Stimulated activated effector memory CD8-positive, alpha-beta T cell treated with anti-CD3 and anti-CD28 coated beads, Interleukin-12 subunit alpha, Interleukin-12 subunit beta, amount 100 ng/mL, for 72 hours (primary cell): ENCODE data around the gene KLRC1.
"Not testable (repeated sequence)": the region's sequence is repeated elsewhere in the genome, so short reads cannot be mapped to it uniquely, and the experiment has no call there.

ENCODE experiments used
- ATAC-seq: fragments of 150-1000 bp; cut with Tn5 transposase; 2 replicates; pipeline ENCODE4 v1.10.0; 2021
- DNase-seq, 2 donors: peaks; one replicate each; pipeline ENCODE4 v3.0.0; 2021 to 2022; ENCODE audit warnings: low spot score in 2 of 2
- H3K27ac Mint-ChIP-seq: one replicate; pipeline ENCODE4 v1.8.0; 2022; ENCODE audit warnings: mild to moderate bottlenecking, mixed read lengths
- H3K36me3 Mint-ChIP-seq: one replicate; pipeline ENCODE4 v1.8.0; 2022; ENCODE audit warnings: mild to moderate bottlenecking, mixed read lengths
- H3K4me1 Mint-ChIP-seq: one replicate; pipeline ENCODE4 v1.8.0; 2022; ENCODE audit warnings: mixed read lengths
- H3K4me3 Mint-ChIP-seq: one replicate; pipeline ENCODE4 v1.8.0; 2022; ENCODE audit warnings: mild to moderate bottlenecking, mixed read lengths
- H3K9me3 Mint-ChIP-seq: one replicate; pipeline ENCODE4 v1.8.0; 2022; ENCODE audit warnings: mixed read lengths

Gene KLRC1

GRCh38 chr12:10453156-10453555, at the start of gene KLRC1:
Gene KLRC1, minus strand, starts transcription at chr12:10453377. Its CDS starts 2,221 bp downstream, at chr12:10451156.
- peaks cover 15% of the 10 kb centered on the region for H3K9me3 Mint-ChIP-seq
- peak within 1 kb of the TSS; percentile 54 for H3K4me3 Mint-ChIP-seq
- H3K36me3 Mint-ChIP-seq = peaks cover 25% of the 10 kb centered on the region
- H3K4me1 Mint-ChIP-seq = peaks cover 15% of the 10 kb centered on the region
- ATAC-seq (peak; percentile 86), DNase-seq (no peak)
- peak within 1 kb of the TSS; percentile 78 for H3K27ac Mint-ChIP-seq

GRCh38 chr12:10501030-10501429, 47.9 kb upstream of the KLRC1 start:
- Mint-ChIP-seq H3K4me3 (peak overlapping the region; percentile 36), H3K36me3 (peaks cover 15% of the 10 kb centered on the region), H3K4me1 (peaks cover 25% of the 10 kb centered on the region), H3K9me3 (peaks cover 3% of the 10 kb centered on the region), H3K27ac (peak overlapping the region; percentile 71)
- no peak for DNase-seq
- no peak for ATAC-seq

DNA sequence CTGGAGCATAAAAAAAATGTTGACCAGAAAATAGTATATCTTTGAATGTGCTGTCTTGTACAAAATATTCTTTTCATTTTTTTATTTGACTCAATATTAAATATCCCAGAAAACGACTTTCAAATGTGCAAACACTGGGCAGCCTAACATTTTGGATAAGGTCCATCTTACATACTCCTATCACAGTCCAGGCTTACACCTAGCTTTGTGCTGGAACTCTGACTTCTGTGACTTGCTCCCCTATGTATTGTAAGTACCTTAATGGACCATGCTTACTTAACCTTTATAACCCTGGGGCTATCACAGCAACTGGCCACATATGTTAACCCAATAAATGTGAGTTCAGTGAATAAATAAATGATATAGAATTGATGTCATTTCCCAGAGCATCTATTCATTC, 44.9 kb upstream of the KLRC1 start:
- no peak for DNase-seq
- Mint-ChIP-seq H3K36me3 (peaks cover 15% of the 10 kb centered on the region), H3K27ac (peak overlapping the region; percentile 92), H3K4me1 (peaks cover 28% of the 10 kb centered on the region), H3K9me3 (peaks cover 3% of the 10 kb centered on the region), H3K4me3 (peak overlapping the region; percentile 57)
- ATAC-seq = peak; percentile 3

- peaks cover 15% of the 10 kb centered on the region for H3K36me3 Mint-ChIP-seq
- H3K4me3 Mint-ChIP-seq = peak overlapping the region; percentile 57
- DNase-seq = peak; percentile 42 to 85
- no peaks in the 10 kb centered on the region for H3K9me3 Mint-ChIP-seq
- peaks cover 24% of the 10 kb centered on the region for H3K4me1 Mint-ChIP-seq
- peak overlapping the region; percentile 92 for H3K27ac Mint-ChIP-seq
- ATAC-seq = peak; percentile 100
Measured at GRCh38 chr12:10497602-10498001, 44.4 kb upstream of the KLRC1 start.

DNA sequence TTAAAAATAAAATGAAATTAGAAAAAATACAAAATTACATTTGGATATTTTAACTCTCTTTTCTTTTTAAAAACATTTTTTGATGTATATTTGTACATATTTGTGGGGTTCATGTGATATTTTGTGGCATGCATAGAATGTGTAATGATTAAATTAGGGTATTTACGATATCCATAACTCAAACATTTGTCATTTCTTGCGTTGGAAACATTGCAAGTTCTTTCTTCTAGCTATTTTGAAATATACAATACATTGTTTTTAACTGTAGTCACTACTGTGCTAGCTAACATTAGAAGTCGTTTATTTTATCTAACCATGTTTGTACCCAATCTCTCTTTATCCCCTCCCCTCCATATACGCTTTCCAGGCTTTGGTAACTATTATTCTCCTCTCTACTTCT, 38.6 kb upstream of the KLRC1 start:
- H3K4me1 Mint-ChIP-seq = peaks cover 31% of the 10 kb centered on the region
- no peak for DNase-seq
- H3K36me3 Mint-ChIP-seq = no peaks in the 10 kb centered on the region
- peaks cover 3% of the 10 kb centered on the region for H3K9me3 Mint-ChIP-seq
- no peak for ATAC-seq
- H3K4me3 Mint-ChIP-seq = no peak overlapping the region
- H3K27ac Mint-ChIP-seq = no peak overlapping the region

DNA sequence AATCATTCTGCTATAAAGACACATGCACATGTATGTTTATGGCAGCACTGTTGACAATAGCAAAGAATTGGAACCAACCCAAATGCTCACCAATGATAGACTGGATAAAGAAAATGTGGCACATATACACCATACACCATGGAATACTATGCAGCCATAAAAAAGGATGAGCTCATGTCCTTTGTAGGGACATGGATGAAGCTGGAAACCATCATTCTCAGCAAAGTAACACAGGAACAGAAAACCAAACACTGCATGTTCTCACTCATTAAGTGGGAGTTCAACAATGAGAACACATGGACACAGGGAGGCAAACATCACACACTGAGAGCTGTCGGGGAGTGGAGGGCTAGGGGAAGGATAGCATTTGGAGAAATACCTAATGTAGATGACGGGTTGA, 34.2 kb upstream of the KLRC1 start:
- not testable (repeated sequence) for DNase-seq, H3K27ac Mint-ChIP-seq, H3K36me3 Mint-ChIP-seq, H3K4me3 Mint-ChIP-seq, ATAC-seq
- Mint-ChIP-seq H3K4me1 (peaks cover 26% of the 10 kb centered on the region), H3K9me3 (peaks cover 22% of the 10 kb centered on the region)

GRCh38 chr12:10481901-10482300, 28.7 kb upstream of the KLRC1 start:
- peaks cover 24% of the 10 kb centered on the region for H3K9me3 Mint-ChIP-seq
- H3K27ac Mint-ChIP-seq = peak overlapping the region; percentile 60
- H3K4me3 Mint-ChIP-seq = peak overlapping the region; percentile 14
- ATAC-seq, H3K36me3 Mint-ChIP-seq, DNase-seq: not testable (repeated sequence)
- H3K4me1 Mint-ChIP-seq = peaks cover 19% of the 10 kb centered on the region

DNA sequence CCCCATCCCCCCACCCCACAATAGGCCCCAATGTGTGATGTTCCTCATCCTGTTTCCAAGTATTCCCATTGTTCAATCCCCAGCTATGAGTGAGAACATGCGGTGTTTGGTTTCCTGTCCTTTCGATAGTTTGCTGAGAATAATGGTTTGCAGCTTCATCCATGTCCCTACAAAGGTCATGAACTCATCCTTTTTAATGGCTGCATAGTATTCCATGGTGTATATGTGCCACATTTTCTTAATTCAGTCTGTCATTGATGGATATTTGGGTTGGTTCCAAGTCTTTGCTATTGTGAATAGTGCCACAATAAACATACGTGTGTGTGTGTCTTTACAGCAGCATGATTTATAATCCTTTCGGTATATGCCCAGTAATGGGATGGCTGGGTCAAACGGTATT, 19.6 kb upstream of the KLRC1 start:
- not testable (repeated sequence) for H3K36me3 Mint-ChIP-seq, H3K27ac Mint-ChIP-seq, ATAC-seq, H3K4me1 Mint-ChIP-seq, H3K4me3 Mint-ChIP-seq, DNase-seq
- H3K9me3 Mint-ChIP-seq = peaks cover 13% of the 10 kb centered on the region

DNA sequence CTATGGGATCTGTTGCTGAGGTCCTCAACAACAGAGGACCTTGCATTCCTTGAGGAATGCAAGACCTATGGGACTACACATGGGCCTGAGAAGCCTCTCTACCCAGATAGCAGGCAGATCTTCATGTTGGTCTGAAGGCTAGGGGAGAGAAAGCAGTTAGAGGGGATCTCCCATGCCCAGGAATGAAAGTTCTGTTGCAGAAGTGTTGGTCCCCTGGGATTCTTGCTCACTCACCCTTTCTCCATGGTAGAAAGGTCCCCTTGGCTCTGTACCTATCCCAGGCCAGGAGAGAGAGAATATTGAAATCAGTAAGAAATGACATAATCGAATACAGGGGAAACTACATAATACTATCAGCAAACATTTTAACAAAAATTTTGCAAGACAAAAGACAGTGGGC, 16.5 kb upstream of the KLRC1 start:
- no peak for ATAC-seq
- no peaks in the 10 kb centered on the region for H3K36me3 Mint-ChIP-seq
- DNase-seq = no peak
- H3K27ac Mint-ChIP-seq = no peak overlapping the region
- no peak overlapping the region for H3K4me3 Mint-ChIP-seq
- H3K4me1 Mint-ChIP-seq = peaks cover 8% of the 10 kb centered on the region
- peaks cover 9% of the 10 kb centered on the region for H3K9me3 Mint-ChIP-seq

- no peak for ATAC-seq
- no peak for DNase-seq
- peaks cover 8% of the 10 kb centered on the region for H3K4me1 Mint-ChIP-seq
- no peak overlapping the region for H3K4me3 Mint-ChIP-seq
- H3K27ac Mint-ChIP-seq = no peak overlapping the region
- H3K9me3 Mint-ChIP-seq = peaks cover 17% of the 10 kb centered on the region
- H3K36me3 Mint-ChIP-seq = no peaks in the 10 kb centered on the region
Measured at GRCh38 chr12:10466311-10466710, 13.1 kb upstream of the KLRC1 start.

DNA sequence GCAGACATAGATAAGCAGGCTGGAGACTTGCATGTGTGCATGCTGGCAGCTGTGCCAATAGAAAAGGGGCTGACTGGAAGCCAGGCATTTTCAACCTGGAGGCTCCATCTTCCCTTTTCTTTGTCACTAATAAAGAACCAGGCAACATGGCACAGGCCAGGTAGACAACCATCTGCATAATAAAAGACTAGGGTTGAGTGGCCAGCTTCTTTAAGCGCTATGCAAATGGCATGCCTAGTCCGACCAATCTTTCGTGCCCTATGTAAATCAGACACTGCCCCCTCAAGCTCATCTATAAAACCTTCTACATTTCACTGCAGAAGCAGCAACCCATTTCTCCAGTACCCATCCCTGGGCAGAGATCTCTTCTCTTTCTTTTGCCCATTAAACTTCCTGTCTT, 4.6 kb upstream of the KLRC1 start:
- Mint-ChIP-seq H3K27ac (no peak overlapping the region), H3K9me3 (peaks cover 26% of the 10 kb centered on the region), H3K4me3 (no peak overlapping the region), H3K4me1 (peaks cover 12% of the 10 kb centered on the region), H3K36me3 (no peaks in the 10 kb centered on the region)
- DNase-seq = no peak
- ATAC-seq = no peak

DNA sequence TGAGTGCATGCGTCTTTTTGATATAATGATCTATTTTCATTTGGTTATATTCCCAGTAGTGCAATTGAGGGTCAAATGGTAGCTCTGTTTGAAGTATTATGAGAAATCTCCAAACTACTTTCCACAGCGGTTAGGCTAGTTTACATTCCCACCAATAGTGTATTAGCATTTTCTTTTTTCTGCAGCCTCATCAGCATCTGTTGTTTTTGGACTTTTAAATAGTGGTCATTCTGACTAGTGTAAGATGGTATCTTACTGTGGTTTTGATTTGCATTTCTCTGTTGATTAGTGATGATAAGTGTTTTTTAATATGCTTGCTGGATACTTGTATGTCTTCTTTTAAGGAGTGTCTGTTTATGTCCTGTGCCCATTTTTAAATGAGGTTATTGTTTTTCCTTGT, 3.7 kb upstream of the KLRC1 start:
- no peak for ATAC-seq
- H3K27ac Mint-ChIP-seq = no peak overlapping the region
- no peaks in the 10 kb centered on the region for H3K36me3 Mint-ChIP-seq
- no peak for DNase-seq
- peaks cover 12% of the 10 kb centered on the region for H3K4me1 Mint-ChIP-seq
- H3K9me3 Mint-ChIP-seq = peaks cover 22% of the 10 kb centered on the region
- H3K4me3 Mint-ChIP-seq = no peak overlapping the region

DNA sequence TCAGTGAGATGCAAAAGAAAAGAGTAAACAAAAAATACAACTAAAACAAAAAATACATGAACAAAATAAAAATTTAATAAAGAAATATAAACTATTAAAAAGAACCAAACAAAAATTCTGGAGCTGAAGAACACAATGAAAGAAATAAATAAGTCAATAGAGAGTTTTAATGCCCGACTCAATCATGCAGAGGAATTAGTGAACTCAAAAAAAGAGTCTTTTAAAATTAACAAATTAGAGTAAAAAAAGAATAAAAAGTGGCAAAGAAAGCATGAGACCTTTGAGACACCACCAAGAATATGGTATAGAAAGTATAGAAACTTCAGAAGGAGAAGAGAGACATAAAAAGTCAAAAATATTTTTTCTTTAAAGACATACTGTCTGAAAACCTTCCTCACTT, 2.6 kb upstream of the KLRC1 start:
- Mint-ChIP-seq H3K4me3 (no peak overlapping the region), H3K27ac (no peak overlapping the region), H3K9me3 (peaks cover 22% of the 10 kb centered on the region), H3K4me1 (peaks cover 12% of the 10 kb centered on the region), H3K36me3 (peaks cover 10% of the 10 kb centered on the region)
- no peak for ATAC-seq
- no peak for DNase-seq

- peak overlapping the region; percentile 54 for H3K4me3 Mint-ChIP-seq
- ATAC-seq (peak; percentile 57), DNase-seq (no peak)
- peaks cover 12% of the 10 kb centered on the region for H3K4me1 Mint-ChIP-seq
- H3K9me3 Mint-ChIP-seq = peaks cover 22% of the 10 kb centered on the region
- H3K36me3 Mint-ChIP-seq = peaks cover 18% of the 10 kb centered on the region
- peak overlapping the region; percentile 78 for H3K27ac Mint-ChIP-seq
Measured at GRCh38 chr12:10454531-10454930, 1.4 kb upstream of the KLRC1 start.

DNA sequence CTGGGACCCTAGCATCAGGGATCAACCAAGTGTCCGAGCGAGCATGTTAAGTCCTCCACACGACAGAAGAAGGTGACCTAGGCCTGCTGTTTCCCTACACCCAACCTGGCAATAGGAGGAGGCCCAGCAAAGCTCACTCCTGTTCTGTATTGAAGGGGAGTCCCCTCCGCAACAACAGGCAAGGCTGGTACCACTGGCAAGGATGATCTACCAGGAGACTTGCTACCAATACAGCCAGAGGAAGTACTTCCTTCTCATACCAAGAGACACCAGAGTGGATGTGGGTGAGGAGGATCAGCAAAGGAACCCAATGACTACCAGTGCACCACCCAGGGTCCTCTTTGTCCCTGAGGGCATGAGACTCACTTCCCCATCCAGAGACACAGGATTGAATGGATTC, 4.9 kb downstream of the KLRC1 start:
- Mint-ChIP-seq H3K36me3 (peaks cover 31% of the 10 kb centered on the region), H3K9me3 (no peaks in the 10 kb centered on the region), H3K4me3 (peak overlapping the region; percentile 54), H3K27ac (no peak overlapping the region), H3K4me1 (peaks cover 14% of the 10 kb centered on the region)
- no peak for DNase-seq
- ATAC-seq = peak; percentile 38

DNA sequence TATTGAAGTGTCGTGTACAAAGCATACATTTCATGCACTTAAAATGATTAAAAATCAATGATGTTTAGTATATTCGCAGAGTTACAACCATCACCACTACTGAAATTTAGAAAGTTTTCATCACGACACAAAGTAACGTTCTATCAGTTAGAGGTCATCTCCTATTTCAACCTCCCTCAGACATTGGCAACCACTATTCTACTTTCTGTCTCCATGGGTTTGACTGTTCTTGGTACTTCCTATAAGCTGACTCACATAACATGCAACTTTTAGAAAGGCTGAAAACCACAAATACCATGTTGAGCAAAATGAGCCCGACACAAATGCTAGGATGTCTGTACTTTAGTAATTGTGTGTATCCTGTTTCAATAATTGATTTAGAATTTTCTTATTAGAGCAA, 7.1 kb downstream of the KLRC1 start:
- peaks cover 24% of the 10 kb centered on the region for H3K36me3 Mint-ChIP-seq
- H3K4me3 Mint-ChIP-seq, H3K9me3 Mint-ChIP-seq, DNase-seq, H3K27ac Mint-ChIP-seq, H3K4me1 Mint-ChIP-seq: not testable (repeated sequence)
- ATAC-seq = peak; percentile 99

GRCh38 chr12:10441144-10441543, 12.0 kb downstream of the KLRC1 start:
- ATAC-seq, H3K4me3 Mint-ChIP-seq, H3K9me3 Mint-ChIP-seq, H3K4me1 Mint-ChIP-seq, DNase-seq, H3K36me3 Mint-ChIP-seq, H3K27ac Mint-ChIP-seq: not testable (repeated sequence)
